Measurements from ENCODE around the gene DLG1.
"Not testable (repeated sequence)": the region's sequence is repeated elsewhere in the genome, so short reads cannot be mapped to it uniquely, and the experiment has no call there.

The DLG1 gene

GRCh38 chr3:197068077-197068476 is 230.3 kb downstream of the DLG1 start:
- DNase-seq: no peak

GRCh38 chr3:197064771-197065170 is 233.6 kb downstream of the DLG1 start:
- no peak for DNase-seq

- DNase-seq: no peak
Measured at GRCh38 chr3:197062446-197062845, 236.0 kb downstream of the DLG1 start.

- DNase-seq: not testable (repeated sequence)
Measured at GRCh38 chr3:197051637-197052036, 246.8 kb downstream of the DLG1 start.

GRCh38 chr3:197050511-197050910 is 247.9 kb downstream of the DLG1 start:
- DNase-seq: no peak

GRCh38 chr3:197042539-197042938 is 255.9 kb downstream of the DLG1 start:
- DNase-seq: no peak

- DNase-seq: no peak
Measured at GRCh38 chr3:197041875-197042488, 256.4 kb downstream of the DLG1 start.

GRCh38 chr3:197040658-197041057 is 257.8 kb downstream of the DLG1 start:
- DNase-seq: no peak

GRCh38 chr3:197038679-197039462 is 259.5 kb downstream of the DLG1 start:
- DNase-seq: no peak

GRCh38 chr3:197035577-197035976 is 262.8 kb downstream of the DLG1 start:
- DNase-seq: no peak

- not testable (repeated sequence) for DNase-seq
Measured at GRCh38 chr3:197034778-197035177, 263.6 kb downstream of the DLG1 start.

GRCh38 chr3:197033764-197034163 is 264.6 kb downstream of the DLG1 start:
- not testable (repeated sequence) for DNase-seq

GRCh38 chr3:197031315-197032285 is 266.8 kb downstream of the DLG1 start:
- no peak for DNase-seq

GRCh38 chr3:197030379-197031314 is 267.8 kb downstream of the DLG1 start:
- no peak for DNase-seq

GRCh38 chr3:197029511-197030167 is 268.8 kb downstream of the DLG1 start, which contains the start of gene MELTF:
TSS of gene MELTF (minus strand) at chr3:197029817. CDS start at chr3:197029702, 115 bp downstream.
- DNase-seq: no peak

- DNase-seq: no peak
Measured at GRCh38 chr3:197028728-197029510, 269.5 kb downstream of the DLG1 start.

GRCh38 chr3:197027896-197028727 is 270.3 kb downstream of the DLG1 start:
- no peak for DNase-seq

GRCh38 chr3:197027151-197027895 is 271.1 kb downstream of the DLG1 start:
- DNase-seq: no peak

GRCh38 chr3:197026481-197026866 is 271.9 kb downstream of the DLG1 start:
- DNase-seq: no peak

Measured in kidney glomerular epithelial cell (primary cell).